ENCODE data around the gene TEX11.

DNA sequence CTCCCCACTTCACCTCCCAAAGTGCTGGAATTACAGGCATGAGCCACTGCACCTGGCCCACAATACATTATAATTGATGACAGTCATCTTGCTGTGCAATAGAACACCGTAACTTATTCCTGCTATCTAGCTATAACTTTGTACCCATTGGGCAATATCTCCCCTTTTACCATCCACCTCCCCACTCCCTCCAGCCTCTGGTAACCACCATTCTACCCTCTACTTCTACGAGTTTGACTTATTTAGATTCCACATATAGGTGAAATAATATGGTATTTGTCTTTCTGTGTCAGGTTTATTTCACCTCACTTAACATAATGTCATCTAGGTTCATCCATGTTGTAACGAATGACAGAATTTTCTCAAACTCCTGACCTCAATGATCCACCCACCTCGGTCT, 8.2 kb upstream of the TEX11 start:
- TF ChIP-seq, protein P1, sequence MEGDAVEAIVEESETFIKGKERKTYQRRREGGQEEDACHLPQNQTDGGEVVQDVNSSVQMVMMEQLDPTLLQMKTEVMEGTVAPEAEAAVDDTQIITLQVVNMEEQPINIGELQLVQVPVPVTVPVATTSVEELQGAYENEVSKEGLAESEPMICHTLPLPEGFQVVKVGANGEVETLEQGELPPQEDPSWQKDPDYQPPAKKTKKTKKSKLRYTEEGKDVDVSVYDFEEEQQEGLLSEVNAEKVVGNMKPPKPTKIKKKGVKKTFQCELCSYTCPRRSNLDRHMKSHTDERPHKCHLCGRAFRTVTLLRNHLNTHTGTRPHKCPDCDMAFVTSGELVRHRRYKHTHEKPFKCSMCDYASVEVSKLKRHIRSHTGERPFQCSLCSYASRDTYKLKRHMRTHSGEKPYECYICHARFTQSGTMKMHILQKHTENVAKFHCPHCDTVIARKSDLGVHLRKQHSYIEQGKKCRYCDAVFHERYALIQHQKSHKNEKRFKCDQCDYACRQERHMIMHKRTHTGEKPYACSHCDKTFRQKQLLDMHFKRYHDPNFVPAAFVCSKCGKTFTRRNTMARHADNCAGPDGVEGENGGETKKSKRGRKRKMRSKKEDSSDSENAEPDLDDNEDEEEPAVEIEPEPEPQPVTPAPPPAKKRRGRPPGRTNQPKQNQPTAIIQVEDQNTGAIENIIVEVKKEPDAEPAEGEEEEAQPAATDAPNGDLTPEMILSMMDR (IDR thresholded peaks at IDR 0.05): no peak
- TF ChIP-seq POLR2AphosphoS5 (IDR thresholded peaks at IDR 0.05) (no peak), POLR2A (IDR thresholded peaks at IDR 0.05) (no peak), EP300 (IDR thresholded peaks at IDR 0.05) (no peak)

Measured in stomach (tissue), 4 donors.